Measurements from ENCODE around the gene RTN3.

Gene RTN3

GRCh38 chr11:63716046-63716445 is 34.7 kb downstream of the RTN3 start:
- no peak for TF ChIP-seq CTCF (IDR thresholded peaks at IDR 0.05; ENCODE audit: low read depth, low read length)
- DNase-seq (ENCODE audit: low read depth in 2 of 2) = no peak
- no peak overlapping the region for H3K4me3 ChIP-seq (replicated peaks in 1 of 2; ENCODE audit: low read depth in 2 of 2, low read length in 2 of 2)

GRCh38 chr11:63719001-63719400 is 37.7 kb downstream of the RTN3 start:
- TF ChIP-seq CTCF (IDR thresholded peaks at IDR 0.05; ENCODE audit: low read depth, low read length) = no peak
- no peak for DNase-seq (ENCODE audit: low read depth in 2 of 2)
- H3K4me3 ChIP-seq (replicated peaks in 1 of 2; ENCODE audit: low read depth in 2 of 2, low read length in 2 of 2) = no peak overlapping the region

- TF ChIP-seq CTCF (IDR thresholded peaks at IDR 0.05; ENCODE audit: low read depth, low read length) = no peak
- H3K4me3 ChIP-seq (replicated peaks in 1 of 2; ENCODE audit: low read depth in 2 of 2, low read length in 2 of 2) = no peak overlapping the region
- peak; percentile 50 to 69 for DNase-seq (ENCODE audit: low read depth in 2 of 2)
Measured at GRCh38 chr11:63719987-63720386, 38.7 kb downstream of the RTN3 start.

GRCh38 chr11:63720611-63721010 is 39.3 kb downstream of the RTN3 start:
- no peak overlapping the region for H3K4me3 ChIP-seq (replicated peaks in 1 of 2; ENCODE audit: low read depth in 2 of 2, low read length in 2 of 2)
- TF ChIP-seq CTCF (IDR thresholded peaks at IDR 0.05; ENCODE audit: low read depth, low read length) = no peak

GRCh38 chr11:63729326-63729725 is 48.0 kb downstream of the RTN3 start:
- no peak overlapping the region for H3K4me3 ChIP-seq (replicated peaks in 1 of 2; ENCODE audit: low read depth in 2 of 2, low read length in 2 of 2)
- no peak for TF ChIP-seq CTCF (IDR thresholded peaks at IDR 0.05; ENCODE audit: low read depth, low read length)
- DNase-seq (ENCODE audit: low read depth in 2 of 2) = no peak

More at GRCh38 chr11:63720611-63721010, 39.3 kb downstream of the RTN3 start:
- no peak for DNase-seq (ENCODE audit: low read depth in 2 of 2)

- no peak for TF ChIP-seq CTCF (IDR thresholded peaks at IDR 0.05; ENCODE audit: low read depth, low read length)
- H3K4me3 ChIP-seq (replicated peaks in 1 of 2; ENCODE audit: low read depth in 2 of 2, low read length in 2 of 2) = no peak overlapping the region
- no peak for DNase-seq (ENCODE audit: low read depth in 2 of 2)
Measured at GRCh38 chr11:63736864-63737263, 55.6 kb downstream of the RTN3 start.

GRCh38 chr11:63737718-63738117 is 56.4 kb downstream of the RTN3 start:
- no peak for TF ChIP-seq CTCF (IDR thresholded peaks at IDR 0.05; ENCODE audit: low read depth, low read length)
- no peak overlapping the region for H3K4me3 ChIP-seq (replicated peaks in 1 of 2; ENCODE audit: low read depth in 2 of 2, low read length in 2 of 2)
- no peak for DNase-seq (ENCODE audit: low read depth in 2 of 2)

Measured in cardiac fibroblast (primary cell).